Uterus (tissue), 2 donors: ENCODE data around the gene ATP8A2.

Experiments used
- CTCF ChIP-seq, 4 experiments: fragments of 200-600 bp in 2 of 4; fragments of 450-650 bp in 2 of 4; sonication (generic) in 2 of 4; IDR thresholded peaks; one replicate each; pipeline ENCODE4 v1.5.1; 2016 to 2019; ENCODE audit warnings: antibody characterized with exemption in 4 of 4, mild to moderate bottlenecking in 2 of 4, moderate library complexity in 1 of 4
- POLR2A ChIP-seq, 2 donors: fragments of 450-650 bp; IDR thresholded peaks; one replicate each; pipeline ENCODE4 v1.6.1; 2016; ENCODE audit warnings: antibody characterized with exemption in 2 of 2, mild to moderate bottlenecking in 1 of 2, moderate library complexity in 1 of 2

GRCh38 chr13:25518441-25518840, 146.7 kb downstream of the ATP8A2 start:
- TF ChIP-seq POLR2A (IDR thresholded peaks at IDR 0.05) (no peak), CTCF (IDR thresholded peaks at IDR 0.05) (no peak)
